T follicular helper cell (primary cell): ENCODE data around the gene PALD1.

Source experiments
- DNase-seq: peaks from one replicate; pipeline ENCODE4 v3.0.0-alpha.2; 2020; ENCODE audit warnings: low read depth

Gene PALD1

DNA sequence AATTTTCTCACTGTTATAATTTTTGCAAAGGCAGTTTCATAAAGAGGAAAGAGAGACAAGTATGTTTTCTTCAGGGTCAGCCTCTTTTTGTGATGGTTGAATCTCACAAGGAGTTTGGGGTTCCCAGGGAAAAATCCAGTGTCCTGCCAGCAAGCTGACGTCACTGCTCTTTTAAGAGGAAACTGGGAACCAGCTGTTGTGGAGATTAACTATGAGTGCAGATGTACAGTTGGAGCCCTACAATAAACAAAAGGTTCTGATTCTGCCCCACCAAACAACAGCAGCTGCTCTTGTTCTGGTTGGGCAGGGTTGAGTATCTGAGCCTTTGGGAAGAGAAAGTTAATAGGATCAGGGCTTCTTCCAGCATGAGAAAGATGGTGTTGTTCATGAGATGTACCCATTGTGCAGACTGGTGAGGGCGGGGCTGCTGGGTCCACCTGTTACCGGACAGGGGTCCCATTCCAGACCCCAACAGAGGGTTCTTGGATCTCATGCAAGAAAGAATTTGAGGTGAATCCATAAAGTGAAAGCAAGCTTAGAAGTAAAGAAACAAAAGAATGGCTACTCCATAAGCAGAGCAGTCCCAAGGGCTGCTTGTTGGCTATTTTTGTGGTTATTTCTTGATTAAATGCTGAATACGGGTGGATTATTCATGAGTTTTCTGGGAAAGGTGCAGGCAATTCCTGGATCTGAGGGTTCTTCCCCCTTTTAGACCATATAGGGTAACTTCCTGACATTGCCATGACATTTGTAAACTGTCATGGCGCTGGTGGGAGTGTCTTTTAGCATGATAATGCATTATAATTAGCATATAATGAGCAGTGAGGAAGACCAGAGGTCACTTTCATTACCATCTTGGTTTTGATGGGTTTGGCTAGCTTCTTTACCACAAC, 111.4 kb downstream of the PALD1 start:
- DNase-seq, result no peak

DNA sequence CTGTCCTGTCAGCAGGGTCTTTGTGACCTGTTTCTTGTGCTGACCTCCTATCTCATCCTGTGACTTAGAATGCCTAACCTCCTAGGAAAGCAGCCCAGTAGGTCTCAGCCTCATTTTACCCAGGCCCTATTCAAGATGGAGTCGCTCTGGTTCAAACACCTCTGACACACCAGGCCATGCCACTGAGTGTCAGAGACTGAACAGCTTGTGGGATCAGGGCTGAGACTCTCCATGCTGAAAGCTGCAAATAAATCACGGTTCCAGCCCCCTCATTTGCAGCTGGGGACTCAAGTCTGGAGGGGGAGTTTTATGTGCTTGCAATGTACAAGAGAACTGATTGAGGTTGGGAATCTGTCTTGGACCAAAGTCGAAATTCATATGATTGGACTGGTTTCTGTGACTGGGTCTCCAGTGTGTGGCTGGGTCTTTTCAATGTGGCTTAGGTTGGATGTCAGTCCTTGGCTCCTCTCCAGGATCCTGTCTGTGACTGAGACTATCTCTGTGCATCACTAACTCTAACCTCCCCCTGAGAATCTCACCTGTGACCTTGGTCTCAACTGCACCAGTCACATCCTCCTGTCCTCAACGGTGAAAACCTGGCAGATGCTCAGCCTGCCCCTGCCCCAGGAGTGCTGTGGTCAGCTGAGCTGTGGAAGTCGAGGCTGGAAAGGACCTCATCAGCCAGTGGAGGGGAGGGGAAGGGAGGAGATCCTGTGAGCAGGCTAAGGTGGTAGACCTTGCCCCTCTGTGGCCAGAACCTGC, 112.3 kb downstream of the PALD1 start:
- DNase-seq, result no peak

DNA sequence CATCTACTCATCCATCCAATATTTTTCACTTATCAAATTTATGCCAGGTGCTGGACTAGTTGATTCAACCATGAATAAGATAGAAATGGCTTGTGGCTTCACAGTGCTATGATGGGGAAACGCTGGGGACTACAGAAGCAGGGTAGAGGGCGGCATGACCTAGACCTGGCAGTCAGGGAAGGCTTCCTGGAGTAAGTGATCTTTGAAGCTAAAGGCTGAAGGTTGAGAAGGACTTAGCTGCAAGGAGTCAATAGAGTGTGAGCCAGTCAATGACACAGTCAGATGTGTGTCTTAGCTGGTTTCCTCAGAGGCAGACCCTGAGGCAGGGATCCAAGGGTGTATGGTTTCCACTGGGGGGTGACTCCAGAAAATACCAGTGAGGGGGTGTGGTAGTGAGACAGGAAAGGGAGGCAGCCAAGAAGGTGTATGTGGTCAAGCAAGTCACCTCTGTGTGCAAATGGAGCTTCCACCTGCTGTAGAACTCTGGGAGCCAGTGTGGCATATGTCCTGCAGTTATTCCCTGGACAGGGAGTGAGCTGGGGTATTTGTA, 113.7 kb downstream of the PALD1 start:
- no peak for DNase-seq

GRCh38 chr10:70592746-70593512, 114.4 kb downstream of the PALD1 start:
- no peak for DNase-seq

DNA sequence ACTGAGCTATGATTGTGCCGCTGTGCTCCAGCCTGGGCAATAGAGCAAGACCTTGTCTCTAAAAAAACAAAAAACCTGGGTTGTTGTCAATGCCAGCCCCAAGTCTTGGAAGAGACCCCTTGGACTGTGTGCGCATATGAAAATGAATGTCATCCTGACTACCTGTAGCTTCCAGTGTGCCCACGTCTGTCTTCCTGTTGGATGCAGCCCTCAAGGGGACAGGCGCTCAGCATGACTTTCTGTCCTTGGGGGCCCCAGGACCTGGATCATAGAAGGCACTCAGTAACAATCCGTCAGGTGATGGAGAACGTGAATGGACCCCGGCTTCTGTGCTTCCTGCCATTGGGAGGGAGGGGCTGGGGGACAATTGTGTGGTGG, 114.9 kb downstream of the PALD1 start:
- no peak for DNase-seq

- DNase-seq, result no peak
Observed at GRCh38 chr10:70594161-70594560, 115.6 kb downstream of the PALD1 start.

DNA sequence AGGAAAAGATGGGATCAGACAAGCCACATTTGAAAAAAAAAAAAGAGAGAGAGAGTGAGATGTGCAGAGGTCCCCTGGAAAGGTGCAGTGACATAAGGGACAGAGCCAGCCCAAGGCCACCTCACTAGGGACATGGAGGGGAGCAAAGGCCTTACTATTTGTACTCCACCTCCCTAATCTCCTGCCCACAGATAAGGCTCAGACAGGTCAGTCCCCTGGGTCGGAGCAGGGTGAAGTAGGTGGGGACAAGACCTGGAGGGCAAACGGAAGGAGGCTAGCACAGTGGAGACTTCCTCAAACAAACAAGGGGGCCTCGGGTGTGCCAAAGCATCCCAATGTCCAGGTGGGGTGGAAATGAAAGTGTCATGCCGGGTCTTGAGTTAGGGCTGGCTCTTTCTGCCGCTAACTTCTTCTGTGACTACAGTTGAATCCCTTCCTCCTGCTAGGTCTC, 117.0 kb downstream of the PALD1 start:
- DNase-seq, result no peak

DNA sequence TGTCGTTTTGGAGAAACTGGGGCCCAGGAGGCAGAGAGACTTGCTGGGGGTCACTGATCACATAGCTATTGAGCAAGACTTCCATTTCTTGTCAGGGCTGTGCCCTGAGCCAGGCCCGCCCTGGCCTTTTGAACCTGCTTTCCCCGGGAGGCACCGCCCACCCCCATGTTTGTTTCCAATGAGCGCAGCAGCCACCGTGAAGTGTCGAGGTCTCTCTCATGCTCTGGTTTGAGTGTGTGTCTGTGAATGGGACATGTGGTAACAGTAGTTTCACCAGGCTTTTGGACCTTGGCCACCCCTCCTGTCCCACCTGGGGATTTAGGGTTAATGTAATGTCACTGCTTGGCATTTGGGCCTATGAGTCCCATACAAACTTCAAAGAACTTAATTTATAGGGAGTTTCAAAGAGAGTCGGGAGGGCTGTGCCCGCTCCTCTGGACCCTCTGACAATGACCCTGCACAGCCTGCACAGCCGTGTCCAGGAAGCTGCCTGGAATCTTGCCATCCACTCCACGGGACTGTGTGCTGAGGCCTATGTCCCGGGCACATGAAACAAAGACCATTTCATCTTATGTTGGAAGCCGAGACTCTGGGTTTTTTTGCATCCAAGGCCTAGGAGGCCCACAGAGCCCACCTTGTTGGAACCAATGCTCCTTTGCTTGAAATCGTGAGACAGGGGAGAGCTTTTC, 117.7 kb downstream of the PALD1 start:
- no peak for DNase-seq

- DNase-seq, result no peak
Observed at GRCh38 chr10:70596860-70597809, 118.6 kb downstream of the PALD1 start.

- DNase-seq, result no peak
Observed at GRCh38 chr10:70597856-70598815, 119.6 kb downstream of the PALD1 start.

DNA sequence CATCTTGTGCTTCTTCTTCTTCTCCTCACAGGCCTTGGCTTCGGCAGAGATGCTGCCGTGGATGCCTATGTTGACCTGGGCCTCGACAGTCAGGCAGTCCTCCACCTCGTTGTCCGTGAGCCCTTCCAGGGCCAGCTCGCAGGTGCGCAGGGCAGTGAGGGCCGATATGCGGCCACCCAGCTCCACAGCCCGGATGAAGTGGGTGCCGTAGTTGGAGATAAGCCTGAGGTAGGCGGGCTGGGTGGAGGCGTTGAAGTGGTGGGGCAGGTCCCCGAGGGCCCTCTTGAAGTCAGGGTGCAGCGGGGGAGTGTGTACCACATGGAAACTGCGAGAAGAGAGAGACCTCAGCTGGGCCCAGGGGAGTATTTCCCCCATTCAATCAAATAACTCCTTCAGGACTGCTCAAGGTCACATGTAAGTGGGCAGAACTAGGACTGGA, 120.3 kb downstream of the PALD1 start:
- DNase-seq, result no peak

GRCh38 chr10:70599319-70599718, 120.8 kb downstream of the PALD1 start:
- DNase-seq, result no peak

- DNase-seq, result no peak
Observed at GRCh38 chr10:70599791-70600190, 121.2 kb downstream of the PALD1 start.

GRCh38 chr10:70600512-70601395, 122.2 kb downstream of the PALD1 start:
- DNase-seq, result no peak

GRCh38 chr10:70601746-70602145, 123.2 kb downstream of the PALD1 start:
- DNase-seq, result no peak

- peak; percentile 43 for DNase-seq
Observed at GRCh38 chr10:70602665-70603448, 124.3 kb downstream of the PALD1 start, which contains the start of gene PRF1. TSS of gene PRF1 (minus strand) at chr10:70602741. CDS start at chr10:70600902, 1,839 bp downstream.

GRCh38 chr10:70603449-70603801, 124.9 kb downstream of the PALD1 start:
- DNase-seq, result no peak
